ENCODE results near the gene DNAJC11.
A peak's percentile ranks its signal among the peaks of the same experiment; 100 is the strongest.
"Not testable (repeated sequence)": the region's sequence is repeated elsewhere in the genome, so short reads cannot be mapped to it uniquely, and the experiment has no call there.

The DNAJC11 gene

DNA sequence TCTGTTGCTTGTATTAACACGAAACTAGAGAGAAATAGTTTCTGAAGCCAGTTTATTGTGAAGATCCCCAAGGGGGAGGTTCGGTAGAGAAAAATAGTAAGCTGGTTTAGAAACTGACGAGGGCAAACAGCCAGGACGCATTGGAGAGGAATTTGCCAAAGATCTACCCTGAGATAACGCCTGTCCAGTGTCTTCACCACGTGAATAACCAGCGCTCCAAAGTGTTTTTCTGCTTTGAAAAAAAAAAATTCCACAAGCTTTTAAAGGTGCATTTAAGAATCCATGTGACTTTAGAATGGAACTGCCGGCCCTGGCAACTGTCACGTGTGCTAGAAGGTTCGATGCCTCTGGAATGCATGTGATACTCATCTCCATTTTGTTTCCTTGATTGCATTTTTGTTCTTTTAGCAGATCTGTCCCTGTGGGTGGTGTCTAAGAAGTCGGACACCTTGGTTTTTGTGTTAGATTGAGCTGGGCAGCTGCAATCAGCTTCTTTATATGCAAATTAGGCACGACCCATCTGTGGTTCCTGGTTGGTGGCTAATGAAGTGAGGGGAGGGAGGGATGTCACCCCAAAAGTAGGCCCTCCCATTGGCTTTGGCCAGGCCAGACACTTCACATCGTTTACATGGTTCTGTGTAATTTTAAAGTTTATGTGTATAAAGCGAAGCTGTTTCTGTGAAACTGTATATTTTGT, 78.2 kb downstream of the DNAJC11 start:
- no peak for DNase-seq

DNA sequence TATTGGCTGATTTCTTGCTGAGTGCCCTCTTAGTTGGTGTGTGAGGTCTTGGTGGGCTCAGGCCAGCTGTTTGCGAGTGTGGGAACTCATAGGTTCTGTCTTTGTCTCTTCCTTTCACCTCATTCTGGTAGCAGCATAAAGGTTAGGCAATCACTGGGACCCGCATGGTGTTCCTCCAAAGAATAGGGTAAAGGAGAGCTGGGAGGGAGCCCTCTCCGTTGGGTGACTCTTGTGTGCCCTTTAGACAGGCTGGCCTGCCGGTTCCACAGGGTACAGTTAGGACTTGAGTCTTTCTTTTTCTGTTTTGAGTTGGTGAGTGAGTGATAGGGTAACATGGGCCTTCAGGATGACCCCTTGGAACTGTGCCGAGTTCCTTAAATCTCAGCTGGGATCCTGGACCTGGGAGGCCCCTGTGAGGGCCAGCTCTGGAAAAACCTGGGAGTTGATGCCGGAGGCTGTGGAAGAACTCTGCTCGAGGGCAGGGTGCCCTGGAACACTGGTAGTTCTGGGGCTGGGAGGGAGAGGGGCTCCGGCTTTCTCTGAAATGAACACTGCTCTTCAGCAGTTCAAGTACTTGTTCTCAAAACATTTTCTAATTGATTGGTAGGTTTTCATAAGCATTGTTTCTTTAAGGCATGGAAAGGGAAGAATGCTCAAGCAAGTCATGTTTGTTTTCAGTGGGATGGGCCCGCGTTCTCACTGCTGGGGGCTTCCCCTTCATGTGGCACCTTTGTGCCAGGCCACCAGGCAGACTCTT, 79.0 kb downstream of the DNAJC11 start:
- no peak for DNase-seq

GRCh38 chr1:6621429-6622391, 79.9 kb downstream of the DNAJC11 start:
- DNase-seq, result no peak

GRCh38 chr1:6619045-6619444, 82.6 kb downstream of the DNAJC11 start:
- no peak for DNase-seq

- no peak for DNase-seq
Observed at GRCh38 chr1:6614929-6615785, 86.5 kb downstream of the DNAJC11 start.

DNA sequence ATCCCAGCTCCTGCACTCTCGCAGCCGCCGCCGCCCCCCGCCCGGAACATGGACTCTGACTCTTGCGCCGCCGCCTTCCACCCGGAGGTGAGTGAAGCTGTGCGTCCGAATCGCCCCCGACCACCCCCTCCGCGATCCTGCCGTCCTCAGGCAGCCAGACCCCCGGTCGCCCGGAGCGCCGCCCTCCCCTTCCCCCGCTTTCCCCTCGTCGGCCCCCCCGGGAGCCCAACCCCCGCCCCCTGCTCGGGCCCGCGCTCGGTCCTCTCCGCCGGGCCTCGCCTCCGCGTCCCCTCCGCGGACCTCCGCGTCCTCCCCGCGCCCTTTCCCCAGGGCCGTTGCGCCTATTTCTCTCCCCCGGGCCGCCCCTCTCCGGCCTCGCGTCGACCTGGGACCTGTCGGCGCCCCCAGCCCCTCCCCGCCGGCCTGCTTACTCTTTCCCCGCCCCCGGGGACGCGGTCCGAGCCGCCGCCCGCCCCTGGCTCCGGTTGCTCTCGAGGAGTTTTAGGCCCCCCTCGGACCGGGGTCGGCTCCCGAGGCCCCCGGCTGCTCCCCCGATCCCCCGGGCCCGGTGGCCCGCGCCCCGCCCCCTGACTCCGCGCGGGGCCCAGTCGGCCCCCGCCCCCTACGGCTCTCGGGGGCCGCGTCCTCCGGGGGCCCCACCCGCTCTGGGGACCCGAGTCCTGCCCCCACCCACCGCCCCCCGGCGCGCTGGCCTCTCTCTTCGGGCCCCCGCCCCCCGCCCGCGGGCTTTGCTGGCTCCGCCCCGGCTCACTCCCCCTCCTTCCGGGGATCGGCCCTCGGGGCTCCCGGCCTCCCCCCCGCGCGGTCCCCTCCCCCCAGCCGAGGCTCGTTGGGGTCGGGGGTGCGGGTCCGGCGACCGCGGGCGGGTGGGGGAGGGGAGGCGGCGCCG, 87.3 kb downstream of the DNAJC11 start:
- DNase-seq, result peak; percentile 73

- DNase-seq, result peak; percentile 100
Observed at GRCh38 chr1:6613361-6614018, 88.1 kb downstream of the DNAJC11 start, which contains the start of gene PHF13. TSS of gene PHF13 (plus strand) at chr1:6613731. CDS start at chr1:6614067, 336 bp downstream.

DNA sequence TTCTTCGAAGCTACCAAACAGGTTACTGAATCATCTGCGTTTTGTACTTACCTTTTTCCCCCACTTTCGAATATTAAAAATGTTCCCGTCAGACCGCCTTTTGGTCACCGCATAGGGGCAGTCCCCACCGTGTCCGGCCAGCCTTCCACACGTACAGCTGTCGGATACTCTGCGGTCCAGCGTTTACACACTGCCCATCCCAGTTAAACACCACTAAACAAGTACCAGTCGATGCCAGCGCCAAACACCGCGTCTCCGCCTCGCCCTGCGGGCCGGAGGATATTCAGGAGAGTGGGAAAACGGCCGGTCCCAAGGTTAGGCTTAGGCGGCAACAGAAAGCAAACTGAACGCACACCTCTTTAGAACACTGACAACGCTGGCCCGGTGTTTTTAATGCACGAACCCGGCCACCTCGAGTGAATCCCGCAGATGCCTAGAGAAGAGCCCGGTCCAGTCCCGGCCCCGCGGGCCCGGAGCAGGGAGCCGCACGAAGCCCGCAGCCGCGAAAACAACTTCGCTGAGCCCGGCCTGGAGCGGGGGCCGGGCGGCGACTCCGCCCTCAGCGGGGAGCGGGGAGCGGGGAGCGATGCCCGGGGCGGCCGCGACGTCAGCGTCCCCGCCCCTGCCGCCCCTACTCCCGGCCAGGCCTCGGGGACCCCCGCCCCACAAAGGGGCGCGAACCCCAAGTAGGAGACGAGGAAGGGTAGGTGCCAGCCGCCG, 88.8 kb downstream of the DNAJC11 start:
- DNase-seq, result no peak

DNA sequence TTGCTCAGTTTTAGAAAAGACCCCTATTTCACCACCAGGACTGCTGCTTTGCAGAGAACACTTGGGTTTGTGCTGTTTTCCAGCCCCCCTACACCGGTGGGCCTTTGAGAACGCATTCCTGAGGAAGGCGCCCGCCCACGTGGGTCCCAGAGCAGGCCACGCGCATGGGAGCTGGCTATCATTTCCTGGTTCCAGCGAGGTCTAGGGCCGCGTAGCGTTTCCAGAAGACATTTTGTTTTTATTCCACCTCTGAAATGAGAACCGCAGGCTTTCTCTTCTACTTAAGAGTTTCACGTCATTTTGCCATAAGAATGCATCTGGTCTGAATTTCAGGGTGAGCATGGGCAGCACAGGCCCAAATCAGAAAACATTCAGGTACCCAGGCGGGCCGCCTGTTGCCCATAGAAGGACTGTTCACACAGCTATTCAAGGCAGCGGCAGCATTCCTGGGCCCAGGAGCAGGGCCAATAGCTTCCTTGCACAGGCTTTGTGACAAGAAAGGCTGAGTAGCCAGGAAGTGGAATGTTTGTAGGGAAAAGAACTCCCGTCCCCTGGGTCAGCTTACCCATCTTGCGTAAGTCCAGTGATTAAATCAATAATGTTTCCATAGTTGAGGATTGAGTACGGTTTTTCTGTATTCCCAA, 97.6 kb downstream of the DNAJC11 start:
- peak; percentile 83 for DNase-seq

GRCh38 chr1:6603238-6603914, 98.2 kb downstream of the DNAJC11 start:
- peak; percentile 89 for DNase-seq

GRCh38 chr1:6602669-6603237, 98.9 kb downstream of the DNAJC11 start, which contains the start of gene KLHL21:
TSS of gene KLHL21 (minus strand) at chr1:6602869. CDS start at chr1:6602817, 52 bp downstream.
- peak; percentile 91 for DNase-seq

- DNase-seq, result peak; percentile 69
Observed at GRCh38 chr1:6601923-6602668, 99.5 kb downstream of the DNAJC11 start.

DNA sequence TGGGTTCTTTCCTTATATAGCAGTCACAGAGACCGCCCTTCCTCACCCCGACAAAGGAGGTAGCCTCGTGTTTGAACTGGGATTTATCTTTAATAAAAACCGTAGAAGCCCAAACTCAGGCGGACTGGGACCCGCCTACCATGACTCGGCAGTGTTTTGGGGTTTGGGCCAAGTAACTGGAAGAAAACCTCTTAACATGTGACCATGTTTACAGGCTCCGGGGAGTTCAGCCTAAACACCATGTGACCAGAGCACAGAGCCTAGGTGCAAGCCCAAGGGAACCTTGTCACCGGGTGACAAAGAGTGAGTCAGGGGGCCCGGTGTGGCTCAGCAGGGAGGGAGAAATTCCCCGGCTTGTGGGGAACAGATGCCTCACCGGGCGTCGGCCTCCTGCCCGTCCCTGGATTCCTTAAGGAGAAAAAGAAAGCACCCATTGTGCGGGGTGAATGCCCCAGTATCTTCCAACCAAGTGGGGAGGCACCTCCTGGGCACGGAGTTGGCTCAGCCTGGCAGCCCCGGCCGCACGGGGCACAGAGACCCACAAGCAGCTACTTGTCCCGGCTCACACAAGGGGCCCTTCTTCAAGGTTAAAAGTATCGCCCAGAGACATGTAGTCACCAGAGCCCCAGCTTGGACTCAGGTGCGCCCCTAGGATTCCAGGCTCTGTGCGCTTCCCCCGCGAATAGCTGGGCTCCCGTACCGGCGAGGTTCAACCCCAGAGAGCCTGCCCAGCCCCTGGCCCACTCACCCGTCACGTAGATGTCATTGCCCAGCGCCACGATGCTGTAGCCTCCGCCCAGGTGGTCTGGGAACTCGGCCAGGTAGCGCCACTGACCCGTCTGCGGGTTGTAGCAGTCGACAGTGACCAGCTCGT, 100.3 kb downstream of the DNAJC11 start:
- peak; percentile 71 for DNase-seq

DNA sequence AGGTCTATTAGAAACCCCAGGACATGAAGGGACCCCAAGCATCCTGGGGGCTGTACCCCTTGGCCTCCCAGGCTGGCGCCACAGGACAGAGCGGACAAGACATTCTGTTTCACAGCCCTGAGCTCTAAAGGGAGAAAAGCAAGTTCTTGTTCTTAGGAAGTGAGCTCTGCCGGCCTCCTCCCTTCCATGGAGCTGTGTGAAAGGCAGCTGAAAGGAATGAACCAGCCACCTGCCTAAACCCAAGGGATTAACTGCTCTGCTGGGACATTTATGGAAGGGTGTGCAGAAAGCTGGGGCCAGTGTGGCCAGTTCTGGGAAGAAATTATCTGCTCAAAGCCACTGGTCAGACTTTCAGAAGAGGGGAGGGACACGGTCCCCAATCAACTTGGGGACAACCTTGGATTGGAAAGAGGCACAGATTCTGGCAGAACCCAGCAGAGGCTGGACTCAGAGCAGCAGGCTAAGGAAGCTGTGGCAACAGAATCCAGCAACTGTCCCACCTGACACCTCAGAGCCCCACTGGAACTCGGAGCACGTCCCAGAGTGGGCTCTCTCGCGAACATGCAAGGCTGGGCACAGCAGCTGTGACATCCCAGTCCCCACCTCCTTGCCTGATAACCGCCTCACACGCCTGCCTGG, 101.1 kb downstream of the DNAJC11 start:
- no peak for DNase-seq

- not testable (repeated sequence) for DNase-seq
Observed at GRCh38 chr1:6599991-6600390, 101.6 kb downstream of the DNAJC11 start.
